OCI-LY3 (cell line): ENCODE results near the gene EPS8.
A peak's percentile ranks its signal among the peaks of the same experiment; 100 is the strongest.

Experiments
- H2AFZ ChIP-seq: fragments of 200-600, 300-600 bp; shearing (Covaris generic); 2 replicates; pipeline ENCODE4 v1.6.0; 2014; ENCODE audit warnings: antibody characterized with exemption, low read depth, low read length
- H3K27ac ChIP-seq: fragments of 200-600, 300-600 bp; sonication (generic); 2 replicates; pipeline ENCODE4 v1.5.1; 2014; ENCODE audit warnings: mild to moderate bottlenecking, low read length, moderate library complexity, mixed read lengths
- H3K27me3 ChIP-seq: fragments of 200-600, 300-600 bp; sonication (generic); 2 replicates; pipeline ENCODE4 v1.6.1; 2014; ENCODE audit warnings: low read depth, low read length, mixed read lengths
- H3K36me3 ChIP-seq: fragments of 200-600, 300-600 bp; sonication (generic); replicated peaks from 2 replicates; pipeline ENCODE3; 2014; ENCODE audit warnings: low read depth, low read length, mixed read lengths
- H3K4me1 ChIP-seq: fragments of 300-600, 200-600 bp; sonication (generic); 2 replicates; pipeline ENCODE4 v1.6.1; 2014; ENCODE audit warnings: low read length, mixed read lengths
- H3K4me2 ChIP-seq: fragments of 200-600, 300-600 bp; sonication (generic); 2 replicates; pipeline ENCODE4 v1.6.1; 2014; ENCODE audit warnings: low read length, mixed read lengths
- H3K4me3 ChIP-seq: fragments of 300-600, 200-600 bp; sonication (generic); 2 replicates; pipeline ENCODE4 v1.5.1; 2014; ENCODE audit warnings: antibody characterized with exemption, mild to moderate bottlenecking, low read length, moderate library complexity
- H3K79me2 ChIP-seq: fragments of 300-600, 200-600 bp; shearing (Covaris generic); 2 replicates; pipeline ENCODE4 v1.6.1; 2014; ENCODE audit warnings: mild to moderate bottlenecking, low read length, mixed read lengths
- H3K9ac ChIP-seq: fragments of 300-600, 200-600 bp; shearing (Covaris generic); 2 replicates; pipeline ENCODE4 v1.6.0; 2014; ENCODE audit warnings: mild to moderate bottlenecking, low read length, moderate library complexity
- H3K9me3 ChIP-seq: fragments of 200-600, 300-600 bp; shearing (Covaris generic); 2 replicates; pipeline ENCODE4 v1.6.1; 2014; ENCODE audit warnings: low read length, mixed read lengths; ENCODE audit not compliant: insufficient read depth
- H4K20me1 ChIP-seq: fragments of 200-600, 300-600 bp; sonication (generic); 2 replicates; pipeline ENCODE4 v1.6.1; 2016; ENCODE audit warnings: low read length, mixed read lengths; ENCODE audit not compliant: insufficient read depth
- EZH2phosphoT487 ChIP-seq: fragments of 200-600 bp; shearing (Covaris generic); IDR thresholded peaks from 2 replicates; pipeline ENCODE4 v1.6.1; 2018; ENCODE audit warnings: antibody characterized with exemption, mixed run types, low read depth
- TF ChIP-seq, protein P1 (sequence below): fragments of 200-600, 300-600 bp; sonication (generic); IDR thresholded peaks from 2 replicates; pipeline ENCODE4 v1.5.1; 2014; ENCODE audit warnings: antibody characterized with exemption, low read length, low read depth

The EPS8 gene

DNA sequence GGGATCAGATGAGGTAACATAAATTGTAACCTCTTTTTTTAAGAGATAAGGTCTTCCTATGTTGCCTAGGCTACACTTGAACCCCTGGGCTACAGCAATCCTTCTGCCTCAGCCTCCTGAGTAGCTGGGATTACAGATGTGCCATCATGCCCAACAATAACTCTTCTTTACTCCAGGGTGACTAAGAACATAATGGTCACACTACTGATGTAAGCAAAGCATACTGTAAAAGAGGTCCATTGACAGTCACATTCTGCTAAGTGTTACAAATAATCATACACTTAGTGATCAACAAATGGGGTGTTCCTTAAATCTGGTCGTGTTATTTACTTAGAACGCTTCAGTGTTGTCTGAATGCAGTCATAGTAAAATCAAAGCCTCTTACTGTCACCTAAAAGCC, 68.9 kb downstream of the EPS8 start:
- TF ChIP-seq, protein P1, sequence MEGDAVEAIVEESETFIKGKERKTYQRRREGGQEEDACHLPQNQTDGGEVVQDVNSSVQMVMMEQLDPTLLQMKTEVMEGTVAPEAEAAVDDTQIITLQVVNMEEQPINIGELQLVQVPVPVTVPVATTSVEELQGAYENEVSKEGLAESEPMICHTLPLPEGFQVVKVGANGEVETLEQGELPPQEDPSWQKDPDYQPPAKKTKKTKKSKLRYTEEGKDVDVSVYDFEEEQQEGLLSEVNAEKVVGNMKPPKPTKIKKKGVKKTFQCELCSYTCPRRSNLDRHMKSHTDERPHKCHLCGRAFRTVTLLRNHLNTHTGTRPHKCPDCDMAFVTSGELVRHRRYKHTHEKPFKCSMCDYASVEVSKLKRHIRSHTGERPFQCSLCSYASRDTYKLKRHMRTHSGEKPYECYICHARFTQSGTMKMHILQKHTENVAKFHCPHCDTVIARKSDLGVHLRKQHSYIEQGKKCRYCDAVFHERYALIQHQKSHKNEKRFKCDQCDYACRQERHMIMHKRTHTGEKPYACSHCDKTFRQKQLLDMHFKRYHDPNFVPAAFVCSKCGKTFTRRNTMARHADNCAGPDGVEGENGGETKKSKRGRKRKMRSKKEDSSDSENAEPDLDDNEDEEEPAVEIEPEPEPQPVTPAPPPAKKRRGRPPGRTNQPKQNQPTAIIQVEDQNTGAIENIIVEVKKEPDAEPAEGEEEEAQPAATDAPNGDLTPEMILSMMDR, result no peak
- TF ChIP-seq EZH2phosphoT487, result no peak
- Histone ChIP-seq H3K4me2 (no peak overlapping the region), H3K27me3 (no peaks in the 10 kb centered on the region), H3K4me1 (peaks cover 6% of the 10 kb centered on the region; the same call in 1 of the 2 replicates), H2AFZ (no peak overlapping the region), H3K9me3 (no peaks in the 10 kb centered on the region), H3K27ac (no peak overlapping the region), H3K4me3 (no peak overlapping the region), H4K20me1 (no peaks in the 10 kb centered on the region), H3K79me2 (no peaks in the 10 kb centered on the region), H3K36me3 (no peaks in the 10 kb centered on the region), H3K9ac (no peak overlapping the region)

DNA sequence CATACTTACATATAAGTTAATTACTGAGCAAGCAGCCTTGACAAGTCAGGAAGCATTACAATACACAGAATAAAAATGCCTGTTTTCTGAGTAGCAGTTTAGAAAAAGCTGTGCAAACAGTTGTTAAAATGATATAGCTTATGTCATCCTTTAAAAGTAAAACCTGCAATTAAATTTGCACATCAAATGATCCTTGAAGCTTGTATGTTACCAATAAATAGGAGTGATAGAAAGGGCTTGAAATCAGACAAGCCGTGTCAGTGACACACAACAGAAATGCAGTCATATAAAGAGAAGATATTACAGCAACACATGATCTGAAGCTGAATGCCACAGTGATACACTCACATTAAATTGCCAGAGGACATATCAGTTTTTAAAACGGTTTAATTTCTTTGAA, 70.0 kb downstream of the EPS8 start:
- Histone ChIP-seq H3K36me3 (no peaks in the 10 kb centered on the region), H4K20me1 (no peaks in the 10 kb centered on the region), H3K27me3 (no peaks in the 10 kb centered on the region), H3K9ac (no peak overlapping the region), H3K4me1 (peaks cover 6% of the 10 kb centered on the region; the same call in 1 of the 2 replicates), H2AFZ (no peak overlapping the region), H3K9me3 (no peaks in the 10 kb centered on the region), H3K27ac (no peak overlapping the region), H3K4me2 (no peak overlapping the region), H3K4me3 (no peak overlapping the region), H3K79me2 (no peaks in the 10 kb centered on the region)
- TF ChIP-seq EZH2phosphoT487, result no peak
- TF ChIP-seq, protein P1, result no peak

DNA sequence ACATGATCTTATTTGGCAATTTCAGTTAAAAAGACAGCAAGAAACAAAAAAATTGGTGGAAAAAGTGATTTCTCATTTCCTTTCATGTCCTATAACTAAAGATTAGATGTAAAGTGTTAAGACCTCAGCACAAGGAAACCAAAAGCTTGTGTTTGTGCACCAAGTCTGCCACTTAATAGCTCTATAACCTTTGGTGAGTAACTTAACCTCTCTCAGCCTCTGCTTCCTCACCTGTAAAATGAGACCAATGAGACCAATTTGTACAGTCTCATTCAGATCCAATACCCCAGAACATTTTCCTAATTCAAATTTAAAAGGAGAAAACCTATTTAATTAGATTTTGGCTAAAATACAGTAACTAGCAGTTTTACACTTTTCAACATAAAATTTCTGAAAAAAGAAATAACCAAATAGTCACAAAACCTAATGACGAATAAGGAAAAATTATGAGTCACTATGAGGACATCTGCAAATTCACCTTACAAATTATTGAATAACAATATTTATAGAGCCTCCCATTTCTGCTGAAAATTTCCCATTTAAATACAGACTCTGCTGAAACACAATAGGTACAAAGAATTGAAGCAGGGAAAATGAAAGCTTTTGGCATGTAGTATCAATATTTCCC, 71.1 kb downstream of the EPS8 start:
- Histone ChIP-seq H3K27me3 (no peaks in the 10 kb centered on the region), H3K79me2 (no peaks in the 10 kb centered on the region), H3K9ac (no peak overlapping the region), H3K9me3 (no peaks in the 10 kb centered on the region), H3K36me3 (no peaks in the 10 kb centered on the region), H4K20me1 (no peaks in the 10 kb centered on the region), H3K4me3 (no peak overlapping the region), H2AFZ (no peak overlapping the region), H3K27ac (no peak overlapping the region), H3K4me2 (peak overlapping the region; percentile 4; the same call in 1 of the 2 replicates), H3K4me1 (peaks cover 10% of the 10 kb centered on the region)
- TF ChIP-seq, protein P1, result no peak
- TF ChIP-seq EZH2phosphoT487, result no peak

DNA sequence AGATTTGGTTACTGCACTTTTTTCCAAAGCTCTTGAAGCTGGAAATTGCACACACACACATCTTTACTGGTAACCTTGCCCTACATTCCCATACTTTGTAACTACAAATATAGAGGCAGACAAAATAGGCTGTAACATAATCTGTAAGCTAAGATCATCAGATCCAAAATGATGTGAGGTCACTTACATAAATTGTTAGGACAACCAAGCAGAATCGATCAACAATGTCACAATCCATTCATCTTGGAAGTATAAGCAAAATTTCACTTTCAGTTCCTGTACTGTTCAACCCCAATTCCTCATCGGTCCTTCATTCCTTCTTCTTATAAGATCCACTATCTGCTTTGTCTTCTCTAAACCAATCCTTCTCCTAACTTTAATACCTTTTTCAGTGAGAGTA, 72.6 kb downstream of the EPS8 start:
- Histone ChIP-seq H3K4me2 (no peak overlapping the region), H3K9me3 (no peaks in the 10 kb centered on the region), H3K4me3 (no peak overlapping the region), H4K20me1 (no peaks in the 10 kb centered on the region), H3K9ac (no peak overlapping the region), H3K4me1 (peaks cover 17% of the 10 kb centered on the region), H3K36me3 (no peaks in the 10 kb centered on the region), H3K27ac (no peak overlapping the region), H3K27me3 (no peaks in the 10 kb centered on the region), H2AFZ (no peak overlapping the region), H3K79me2 (no peaks in the 10 kb centered on the region)
- TF ChIP-seq, protein P1, result no peak
- no peak for TF ChIP-seq EZH2phosphoT487
